HL-60 (cell line): ENCODE data around the gene ABHD17A.

Source experiments
- DNase-seq, 2 experiments: peaks; one replicate each; pipeline ENCODE4 v3.0.0-alpha.2; 2010 to 2020; ENCODE audit warnings: low read depth in 1 of 2, low spot score in 1 of 2
- H3K27ac ChIP-seq: fragments of 250-450 bp; sonication (Bioruptor Pico); replicated peaks from 2 replicates; pipeline ENCODE4 v1.5.1; 2020; ENCODE audit warnings: mild to moderate bottlenecking, moderate library complexity
- H3K27me3 ChIP-seq: fragments of 250-450 bp; sonication (Bioruptor Pico); 2 replicates; pipeline ENCODE4 v1.5.1; 2021; ENCODE audit warnings: mild to moderate bottlenecking, moderate library complexity; ENCODE audit not compliant: insufficient read depth, poor library complexity, severe bottlenecking
- H3K4me3 ChIP-seq: replicated peaks from 2 replicates; pipeline ENCODE4 v1.5.1; 2011; ENCODE audit warnings: mild to moderate bottlenecking, control low read depth, low read length; ENCODE audit not compliant: insufficient read depth
- CTCF ChIP-seq: IDR thresholded peaks from one replicate; pipeline ENCODE4 v1.5.1; 2011; ENCODE audit warnings: low read length, control low read depth, inconsistent platforms; ENCODE audit not compliant: insufficient read depth
- GABPA ChIP-seq: IDR thresholded peaks from 2 replicates; pipeline ENCODE4 v1.6.1; 2012; ENCODE audit warnings: low read depth
- POLR2AphosphoS5 ChIP-seq: IDR thresholded peaks from 2 replicates; pipeline ENCODE4 v1.6.1; 2012; ENCODE audit warnings: low read depth
- REST ChIP-seq: IDR thresholded peaks from 2 replicates; pipeline ENCODE4 v1.6.1; 2012; ENCODE audit warnings: low read depth; ENCODE audit not compliant: insufficient replicate concordance
- SPI1 ChIP-seq: IDR thresholded peaks from 2 replicates; pipeline ENCODE4 v1.6.1; 2012; ENCODE audit warnings: low read depth, mild to moderate bottlenecking, borderline replicate concordance

The ABHD17A gene

GRCh38 chr19:1907563-1908363, 22.5 kb upstream of the ABHD17A start:
- no peaks in the 10 kb centered on the region for H3K27me3 ChIP-seq
- no peak overlapping the region for H3K4me3 ChIP-seq
- no peak for TF ChIP-seq CTCF
- TF ChIP-seq REST = no peak
- TF ChIP-seq POLR2AphosphoS5 = no peak
- no peak for TF ChIP-seq SPI1
- TF ChIP-seq GABPA = no peak
- no peak overlapping the region for H3K27ac ChIP-seq
- no peak for DNase-seq

GRCh38 chr19:1906985-1907562, 21.8 kb upstream of the ABHD17A start:
- TF ChIP-seq REST = no peak
- no peak overlapping the region for H3K27ac ChIP-seq
- no peaks in the 10 kb centered on the region for H3K27me3 ChIP-seq
- H3K4me3 ChIP-seq = no peak overlapping the region
- DNase-seq = no peak

- Histone ChIP-seq H3K27ac (peak overlapping the region; percentile 79), H3K4me3 (peak overlapping the region; percentile 65), H3K27me3 (no peaks in the 10 kb centered on the region)
- DNase-seq = no peak
- TF ChIP-seq SPI1 = no peak
These were observed 20.6 kb upstream of the ABHD17A start for GRCh38 chr19:1905863-1906375.

- H3K27me3 ChIP-seq = no peaks in the 10 kb centered on the region
- TF ChIP-seq POLR2AphosphoS5 = peak; percentile 28; the same call in 1 of the 2 replicates
- TF ChIP-seq REST = no peak
- peak; percentile 62 for TF ChIP-seq GABPA
- H3K4me3 ChIP-seq = peak within 1 kb of the TSS; percentile 65
- peak; percentile 99 for DNase-seq
- H3K27ac ChIP-seq = peak within 1 kb of the TSS; percentile 79
These were observed 20.0 kb upstream of the ABHD17A start, which contains the start of the genes ADAT3 and SCAMP4 for GRCh38 chr19:1905110-1905862. Gene ADAT3, plus strand, starts transcription at chr19:1905399. Its CDS starts 6,649 bp downstream, at chr19:1912048. Gene SCAMP4, plus strand, starts transcription at chr19:1905399. Its CDS starts 9,621 bp downstream, at chr19:1915020.
